ENCODE results near the gene TSHZ1. TPM values are rescaled to one million over a fixed set of nuclear protein-coding genes. Genes with fewer than 3 reads are reported as not detected.

The TSHZ1 gene
- total and polyA plus RNA-seq, 2 experiments from 2014 or later = 2.2 to 4.4 TPM

GRCh38 chr18:75255094-75255493 is 44.5 kb downstream of the TSHZ1 start:
- in situ Hi-C loops (cut with MboI) = no loop called here
- 84 to 92% methylated on average over 3 of the region's 3 CpGs for WGBS, 2 experiments (ENCODE audit: low coverage in 1 of 2, low lambda C conversion rate in 2 of 2, missing lambda C conversion rate in 2 of 2)
- peaks cover 66% of the 10 kb centered on the region for H3K79me2 ChIP-seq (ENCODE audit: insufficient read depth)
- no peak overlapping the region for H3K27ac ChIP-seq
- H3K9me2 ChIP-seq (ENCODE audit: insufficient read depth) = no peaks in the 10 kb centered on the region
- no peaks in the 10 kb centered on the region for H3K27me3 ChIP-seq (replicated peaks; ENCODE audit: insufficient read depth)
- no peak overlapping the region for H3K4me3 ChIP-seq
- H3K36me3 ChIP-seq (ENCODE audit: low read depth) = no peaks in the 10 kb centered on the region
- DNase-seq = no peak
- no peak overlapping the region for H3K4me2 ChIP-seq (ENCODE audit: unreplicated experiment)
- TF ChIP-seq EZH2phosphoT487 (IDR thresholded peaks at IDR 0.05; ENCODE audit: insufficient read depth, low read depth) = no peak
- TF ChIP-seq EZH2 (IDR thresholded peaks at IDR 0.05; ENCODE audit: insufficient read depth, poor library complexity, severe bottlenecking) = no peak
- H3K4me1 ChIP-seq (ENCODE audit: insufficient read depth) = peaks cover 31% of the 10 kb centered on the region
- H2AFZ ChIP-seq = no peak overlapping the region
- H3F3A ChIP-seq (ENCODE audit: insufficient read depth) = no peaks in the 10 kb centered on the region
- H4K20me1 ChIP-seq (ENCODE audit: insufficient read depth) = no peaks in the 10 kb centered on the region
- no peaks in the 10 kb centered on the region for H3K9me3 ChIP-seq (ENCODE audit: low read depth)
- H3K9ac ChIP-seq = no peak overlapping the region

- H2AFZ ChIP-seq = no peak overlapping the region
- no peaks in the 10 kb centered on the region for H3K27me3 ChIP-seq (replicated peaks; ENCODE audit: insufficient read depth)
- H3K27ac ChIP-seq = no peak overlapping the region
- H3K9me3 ChIP-seq (ENCODE audit: low read depth) = no peaks in the 10 kb centered on the region
- peaks cover 55% of the 10 kb centered on the region for H3K79me2 ChIP-seq (ENCODE audit: insufficient read depth)
- H3K4me1 ChIP-seq (ENCODE audit: insufficient read depth) = peaks cover 31% of the 10 kb centered on the region
- TF ChIP-seq EZH2 (IDR thresholded peaks at IDR 0.05; ENCODE audit: insufficient read depth, poor library complexity, severe bottlenecking) (no peak), EZH2phosphoT487 (IDR thresholded peaks at IDR 0.05; ENCODE audit: insufficient read depth, low read depth) (no peak)
- in situ Hi-C loops (cut with MboI) = no loop called here
- H3K4me2 ChIP-seq (ENCODE audit: unreplicated experiment) = no peak overlapping the region
- no peak overlapping the region for H3K9ac ChIP-seq
- no peaks in the 10 kb centered on the region for H4K20me1 ChIP-seq (ENCODE audit: insufficient read depth)
- H3F3A ChIP-seq (ENCODE audit: insufficient read depth) = no peaks in the 10 kb centered on the region
- no peak overlapping the region for H3K4me3 ChIP-seq
- peak; percentile 23 for DNase-seq
- H3K36me3 ChIP-seq (ENCODE audit: low read depth) = no peaks in the 10 kb centered on the region
- H3K9me2 ChIP-seq (ENCODE audit: insufficient read depth) = no peaks in the 10 kb centered on the region
These were observed 45.8 kb downstream of the TSHZ1 start for GRCh38 chr18:75256376-75256775.

GRCh38 chr18:75257605-75258004 is 47.0 kb downstream of the TSHZ1 start:
- TF ChIP-seq EZH2phosphoT487 (IDR thresholded peaks at IDR 0.05; ENCODE audit: insufficient read depth, low read depth) (no peak), EZH2 (IDR thresholded peaks at IDR 0.05; ENCODE audit: insufficient read depth, poor library complexity, severe bottlenecking) (no peak)
- Histone ChIP-seq H3F3A (ENCODE audit: insufficient read depth) (no peaks in the 10 kb centered on the region), H3K27ac (no peak overlapping the region), H3K4me1 (ENCODE audit: insufficient read depth) (peaks cover 25% of the 10 kb centered on the region), H3K4me3 (no peak overlapping the region), H2AFZ (no peak overlapping the region), H3K36me3 (ENCODE audit: low read depth) (no peaks in the 10 kb centered on the region), H3K4me2 (ENCODE audit: unreplicated experiment) (no peak overlapping the region), H3K9ac (no peak overlapping the region), H3K27me3 (replicated peaks; ENCODE audit: insufficient read depth) (no peaks in the 10 kb centered on the region), H3K79me2 (ENCODE audit: insufficient read depth) (peaks cover 43% of the 10 kb centered on the region), H3K9me2 (ENCODE audit: insufficient read depth) (no peaks in the 10 kb centered on the region), H3K9me3 (ENCODE audit: low read depth) (no peaks in the 10 kb centered on the region), H4K20me1 (ENCODE audit: insufficient read depth) (no peaks in the 10 kb centered on the region)
- peak; percentile 27 for DNase-seq
- in situ Hi-C loops (cut with MboI) = no loop called here
- WGBS, 2 experiments (ENCODE audit: low coverage in 1 of 2, low lambda C conversion rate in 2 of 2, missing lambda C conversion rate in 2 of 2) = 70 to 71% methylated on average over 14 of the region's 14 CpGs

- DNase-seq = no peak
- Histone ChIP-seq H3K4me3 (no peak overlapping the region), H3K36me3 (ENCODE audit: low read depth) (no peaks in the 10 kb centered on the region), H3K4me1 (ENCODE audit: insufficient read depth) (0 out of 2 replicates have a peak, but pooled peaks cover 3% of the 10 kb centered on the region), H3K79me2 (ENCODE audit: insufficient read depth) (peaks cover 7% of the 10 kb centered on the region), H4K20me1 (ENCODE audit: insufficient read depth) (no peaks in the 10 kb centered on the region), H3K9me3 (ENCODE audit: low read depth) (no peaks in the 10 kb centered on the region), H3F3A (ENCODE audit: insufficient read depth) (no peaks in the 10 kb centered on the region), H3K4me2 (ENCODE audit: unreplicated experiment) (no peak overlapping the region), H2AFZ (no peak overlapping the region), H3K9ac (no peak overlapping the region), H3K27ac (no peak overlapping the region), H3K9me2 (ENCODE audit: insufficient read depth) (no peaks in the 10 kb centered on the region), H3K27me3 (replicated peaks; ENCODE audit: insufficient read depth) (no peaks in the 10 kb centered on the region)
- no peak for TF ChIP-seq EZH2phosphoT487 (IDR thresholded peaks at IDR 0.05; ENCODE audit: insufficient read depth, low read depth)
- no peak for TF ChIP-seq EZH2 (IDR thresholded peaks at IDR 0.05; ENCODE audit: insufficient read depth, poor library complexity, severe bottlenecking)
- whole genome bisulfite sequencing, 2 experiments (ENCODE audit: low coverage in 1 of 2, low lambda C conversion rate in 2 of 2, missing lambda C conversion rate in 2 of 2) = 81 to 82% methylated on average over 9 of the region's 9 CpGs
- in situ Hi-C loops (cut with MboI) = no loop called here
These were observed 51.0 kb downstream of the TSHZ1 start for GRCh38 chr18:75261430-75262223.
